A549 (cell line): ENCODE measurements around the gene ABCC3. TPM values are rescaled to one million over a fixed set of nuclear protein-coding genes. Genes with fewer than 3 reads are reported as not detected.
A peak's percentile ranks its signal among the peaks of the same experiment; 100 is the strongest.

Experiments used
- ATAC-seq, 2 experiments: fragments of 200-7000 bp in 1 of 2; fragments of >200 bp in 1 of 2; cut with Nextera tagmentation in 1 of 2; cut with Tn5 transposase in 1 of 2; 3 replicates each; pipeline versions ENCODE4 v1.8.0 to v1.9.1; 2018 to 2020; ENCODE audit warnings: mild to moderate bottlenecking in 1 of 2, moderate library complexity in 1 of 2
- CTCF ChIA-PET: fragments of 300-600 bp; sonication (Branson Sonifier 250); formaldehyde crosslinking; extraction: SDS; loops from one replicate; lab custom pipeline; 2021; ENCODE audit warnings: antibody characterized with exemption, inconsistent platforms; lab: Yijun Ruan, JAX
- POLR2A ChIA-PET: fragments of 350-600 bp; formaldehyde crosslinking; extraction: SDS; loops from one replicate; lab custom pipeline; 2021; ENCODE audit warnings: antibody characterized with exemption, inconsistent platforms; lab: Yijun Ruan, JAX
- DNase-seq, 2 experiments: peaks; one replicate each; pipeline versions ENCODE4 v3.0.0 to v3.0.0-alpha.2; 2011 to 2016; ENCODE audit warnings: low read depth in 1 of 2, low spot score in 1 of 2
- FAIRE-seq: peaks from 2 replicates; lab custom pipeline; 2011; peaks lifted over from hg19 to GRCh38; lab: Jason Lieb, UNC
- H3K27ac ChIP-seq, 2 experiments: fragments of >200 bp; sonication (Bioruptor Twin); formaldehyde crosslinking; 3 replicates each; pipeline ENCODE4 v1.5.1; 2016 to 2017
- H3K4me1 ChIP-seq: fragments of >200 bp; sonication (Bioruptor Twin); formaldehyde crosslinking; 3 replicates; pipeline ENCODE4 v1.6.1; 2016
- H3K4me2 ChIP-seq: fragments of >200 bp; sonication (Bioruptor Twin); formaldehyde crosslinking; 3 replicates; pipeline ENCODE4 v1.6.1; 2016
- H3K4me3 ChIP-seq: fragments of >200 bp; sonication (Bioruptor Twin); formaldehyde crosslinking; 3 replicates; pipeline ENCODE4 v1.5.1; 2016
- H3K9me3 ChIP-seq: fragments of >200 bp; sonication (Bioruptor Twin); formaldehyde crosslinking; 3 replicates; pipeline ENCODE4 v1.6.1; 2016
- ATOH8 ChIP-seq: fragments of 250-450 bp; sonication (Bioruptor Pico); IDR thresholded peaks from 2 replicates; pipeline ENCODE4 v1.5.0; 2020; ENCODE audit warnings: low read depth, mild to moderate bottlenecking, moderate library complexity
- BCL3 ChIP-seq: fragments of >200 bp; sonication (Bioruptor Twin); formaldehyde crosslinking; IDR thresholded peaks from 3 replicates; pipeline ENCODE4 v1.6.1; 2016
- BHLHE40 ChIP-seq: IDR thresholded peaks from 2 replicates; pipeline ENCODE4 v1.6.1; 2012; ENCODE audit warnings: low read depth, low read length, inconsistent platforms
- CBX8 ChIP-seq: fragments of 200-600 bp; sonication (generic); IDR thresholded peaks from 2 replicates; pipeline ENCODE4 v1.6.1; 2016
- CEBPB ChIP-seq, 2 experiments: fragments of >200 bp in 1 of 2; sonication (Bioruptor Twin) in 1 of 2; formaldehyde crosslinking in 1 of 2; IDR thresholded peaks; 2 replicates each; pipeline ENCODE4 v1.6.1; 2012 to 2016
- CTCF ChIP-seq: fragments of >200 bp; sonication (Bioruptor Twin); formaldehyde crosslinking; IDR thresholded peaks from 3 replicates; pipeline ENCODE4 v1.5.1; 2016
- E2F6 ChIP-seq: IDR thresholded peaks from 2 replicates; pipeline ENCODE4 v1.6.1; 2012; ENCODE audit warnings: low read depth, borderline replicate concordance
- EHMT2 ChIP-seq: fragments of 200-600 bp; sonication (generic); IDR thresholded peaks from 2 replicates; pipeline ENCODE4 v1.6.1; 2016; ENCODE audit warnings: antibody characterized with exemption, low read depth, mild to moderate bottlenecking, moderate library complexity
- ESRRA ChIP-seq: fragments of 150-350 bp; IDR thresholded peaks from 2 replicates; pipeline ENCODE4 v1.6.1; 2014; ENCODE audit warnings: mild to moderate bottlenecking, low read length, borderline replicate concordance
- MAX ChIP-seq: IDR thresholded peaks from 2 replicates; pipeline ENCODE4 v1.6.1; 2012
- NPAS2 ChIP-seq: fragments of 250-450 bp; sonication (Bioruptor Pico); IDR thresholded peaks from 2 replicates; pipeline ENCODE4 v1.8.0; 2022; ENCODE audit warnings: mild to moderate bottlenecking, moderate library complexity, borderline replicate concordance
- POLR2A ChIP-seq: IDR thresholded peaks from 2 replicates; pipeline ENCODE4 v1.6.1; 2012; ENCODE audit warnings: mild to moderate bottlenecking, low read length
- RAD21 ChIP-seq, 2 experiments: fragments of >200 bp in 1 of 2; sonication (Bioruptor Twin) in 1 of 2; formaldehyde crosslinking in 1 of 2; IDR thresholded peaks in 1 of 2; conservative IDR thresholded peaks in 1 of 2; 2 replicates in 1 of 2; 3 replicates in 1 of 2; pipeline ENCODE4 v1.6.1; 2012 to 2018; ENCODE audit warnings: inconsistent platforms in 1 of 2
- RARB ChIP-seq: fragments of 250-450 bp; sonication (Bioruptor Pico); IDR thresholded peaks from 2 replicates; pipeline ENCODE4 v1.8.0; 2021; ENCODE audit warnings: mild to moderate bottlenecking, moderate library complexity
- REST ChIP-seq: fragments of 200-600 bp; sonication (generic); IDR thresholded peaks from 2 replicates; pipeline ENCODE4 v1.6.1; 2016; ENCODE audit warnings: antibody characterized with exemption, mild to moderate bottlenecking, moderate library complexity
- RNF2 ChIP-seq: fragments of 200-600 bp; sonication (generic); IDR thresholded peaks from 2 replicates; pipeline ENCODE4 v1.6.1; 2016; ENCODE audit warnings: low read depth, mild to moderate bottlenecking, antibody characterized with exemption, moderate library complexity, borderline replicate concordance
- TFCP2L1 ChIP-seq: fragments of 250-450 bp; sonication (Bioruptor Pico); IDR thresholded peaks from 2 replicates; pipeline ENCODE4 v1.5.0; 2021; ENCODE audit warnings: mild to moderate bottlenecking
- ZFP36 ChIP-seq: fragments of 450-650 bp; IDR thresholded peaks from 2 replicates; pipeline ENCODE4 v1.6.1; 2014; ENCODE audit warnings: borderline replicate concordance; ENCODE audit not compliant: partially characterized antibody
- ZSCAN20 ChIP-seq: fragments of 250-450 bp; sonication (Bioruptor Pico); IDR thresholded peaks from 2 replicates; pipeline ENCODE4 v1.8.0; 2022; ENCODE audit warnings: mild to moderate bottlenecking, moderate library complexity
- WGBS: methylation state at CpG from one replicate; pipeline ENCODE4 v1.1.6; 2017; ENCODE audit errors: missing lambda C conversion rate; 5-methylcytosine and 5-hydroxymethylcytosine counted together
- polyA plus RNA-seq, 4 experiments: library from polyadenylated mRNA; depleted of rRNA in 3 of 4; stranded (reverse); fragments of >200 nt; fragmentation: RNase III in 1 of 4; extraction: RNeasy Plus Mini Kit Qiagen cat#74134 plus additional on column Dnase treatment in 1 of 4; gene quantifications; 2 replicates in 3 of 4; 3 replicates in 1 of 4; pipeline ENCODE4 v1.2.3, GENCODE V29; 2011 to 2017

ABCC3 gene
- polyA plus RNA-seq, 2 of the 4 experiments (the other 2 are of a cell fraction): 248 to 342 TPM

GRCh38 chr17:50625032-50625871, 9.4 kb upstream of the ABCC3 start:
- Histone ChIP-seq H3K4me1 (peaks cover 45% of the 10 kb centered on the region), H3K4me2 (no peak overlapping the region), H3K9me3 (no peaks in the 10 kb centered on the region), H3K27ac (peak overlapping the region in 1 of 2 experiments; percentile 83; a peak in 4 of 6 replicates), H3K4me3 (no peak overlapping the region)
- ATAC-seq: no peak
- 91% methylated on average over 19 of the region's 19 CpGs for WGBS
- no peak for FAIRE-seq
- no peak for DNase-seq
- TF ChIP-seq POLR2A (no peak), TFCP2L1 (CRISPR knock-in tag) (no peak), ESRRA (no peak), RNF2 (no peak), REST (no peak), ZFP36 (no peak), ATOH8 (CRISPR knock-in tag) (no peak), BCL3 (no peak), BHLHE40 (no peak), RAD21 (conservative IDR thresholded peaks at IDR 0.05 in 1 of 2, IDR thresholded peaks at IDR 0.05 in 1 of 2) (no peak), CTCF (no peak), ZSCAN20 (CRISPR knock-in tag) (no peak), CBX8 (no peak), EHMT2 (no peak), CEBPB (IDR thresholded peaks at IDR 0.05) (no peak), MAX (no peak), E2F6 (no peak), NPAS2 (CRISPR knock-in tag) (no peak), RARB (CRISPR knock-in tag) (no peak)
- POLR2A ChIA-PET: interaction anchor here (0.5 to 1.3 kb wide), 3 partner anchors 70 to 75 kb away, joined by 3 to 8 read pairs (median 5); no protein-coding TSS in a partner anchor
- CTCF ChIA-PET: interaction anchor here (0.6 to 48.0 kb wide), 34 partner anchors 8 to 325 kb away, joined by 3 to 2097 read pairs (median 6); partner anchors contain the start of genes ABCC3, ANKRD40, CACNA1G and EPN3
